Measurements from ENCODE around the gene SNRNP25.

DNA sequence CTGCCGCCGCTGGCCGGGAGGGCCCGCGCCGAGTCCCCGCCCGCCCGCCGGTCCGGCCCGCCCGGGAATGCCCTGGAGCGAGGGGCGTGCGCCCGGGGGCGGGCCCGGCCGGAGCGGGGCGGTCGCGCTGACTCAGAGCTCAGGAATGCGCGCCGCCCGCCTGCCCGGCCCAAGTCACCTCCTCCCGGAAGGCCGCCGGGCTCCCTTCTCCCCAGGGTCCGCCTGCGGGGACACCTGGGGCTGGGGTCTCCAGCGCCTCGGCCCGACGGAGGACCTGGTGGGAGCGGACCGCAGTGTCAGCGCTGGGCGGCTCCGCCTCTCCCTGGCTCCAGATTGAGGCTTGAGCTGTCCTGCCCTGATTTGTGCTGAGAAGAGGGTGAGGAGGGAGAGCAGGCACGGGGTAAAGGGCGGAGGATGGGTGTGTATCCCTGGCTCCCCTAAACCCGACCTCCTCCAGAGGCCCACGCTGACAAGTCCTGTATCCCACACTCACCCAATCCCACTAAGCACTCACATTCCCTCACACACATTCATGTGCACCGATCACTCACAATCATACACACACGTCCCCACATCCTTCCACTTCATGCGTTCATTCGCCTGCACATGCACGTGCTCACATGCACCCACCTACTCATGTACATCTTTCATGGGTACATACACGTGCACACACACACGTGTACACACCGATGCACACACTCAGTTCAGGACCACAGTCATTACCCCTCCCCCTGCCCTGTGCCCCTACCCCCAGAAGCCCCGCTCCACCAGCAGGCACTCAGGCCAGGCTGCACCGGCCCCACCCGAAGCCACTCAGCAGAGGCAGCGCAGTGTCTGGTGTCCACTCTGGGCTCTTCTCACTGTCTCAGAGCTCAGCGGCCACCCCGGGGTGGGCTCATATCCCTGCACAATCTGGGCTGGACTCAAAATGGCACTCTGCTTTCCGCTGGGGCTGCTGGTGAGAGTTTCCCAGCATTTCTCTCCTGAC, 19.2 kb downstream of the SNRNP25 start, which contains the start of gene RHBDF1:
- TF ChIP-seq POLR2A (IDR thresholded peaks at IDR 0.05) = no peak
- TF ChIP-seq, protein P1, sequence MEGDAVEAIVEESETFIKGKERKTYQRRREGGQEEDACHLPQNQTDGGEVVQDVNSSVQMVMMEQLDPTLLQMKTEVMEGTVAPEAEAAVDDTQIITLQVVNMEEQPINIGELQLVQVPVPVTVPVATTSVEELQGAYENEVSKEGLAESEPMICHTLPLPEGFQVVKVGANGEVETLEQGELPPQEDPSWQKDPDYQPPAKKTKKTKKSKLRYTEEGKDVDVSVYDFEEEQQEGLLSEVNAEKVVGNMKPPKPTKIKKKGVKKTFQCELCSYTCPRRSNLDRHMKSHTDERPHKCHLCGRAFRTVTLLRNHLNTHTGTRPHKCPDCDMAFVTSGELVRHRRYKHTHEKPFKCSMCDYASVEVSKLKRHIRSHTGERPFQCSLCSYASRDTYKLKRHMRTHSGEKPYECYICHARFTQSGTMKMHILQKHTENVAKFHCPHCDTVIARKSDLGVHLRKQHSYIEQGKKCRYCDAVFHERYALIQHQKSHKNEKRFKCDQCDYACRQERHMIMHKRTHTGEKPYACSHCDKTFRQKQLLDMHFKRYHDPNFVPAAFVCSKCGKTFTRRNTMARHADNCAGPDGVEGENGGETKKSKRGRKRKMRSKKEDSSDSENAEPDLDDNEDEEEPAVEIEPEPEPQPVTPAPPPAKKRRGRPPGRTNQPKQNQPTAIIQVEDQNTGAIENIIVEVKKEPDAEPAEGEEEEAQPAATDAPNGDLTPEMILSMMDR (IDR thresholded peaks at IDR 0.05) = no peak
